CD4-positive, alpha-beta memory T cell (primary cell): ENCODE measurements around the gene PCDHGA6. TPM values are rescaled to one million over a fixed set of nuclear protein-coding genes. Genes with fewer than 3 reads are reported as not detected.
A peak's percentile ranks its signal among the peaks of the same experiment; 100 is the strongest.
"Not testable (repeated sequence)": the region's sequence is repeated elsewhere in the genome, so short reads cannot be mapped to it uniquely, and the experiment has no call there.

Experiments
- CTCF ChIA-PET: fragments of 350-600 bp; sonication (Branson Sonifier 250); formaldehyde crosslinking; loops from one replicate; lab custom pipeline; 2021; ENCODE audit warnings: inconsistent platforms; ENCODE audit not compliant: partially characterized antibody; lab: Charles Lee
- POLR2A ChIA-PET: fragments of 350-600 bp; sonication (Branson Sonifier 250); formaldehyde crosslinking; loops from one replicate; lab custom pipeline; 2021; ENCODE audit not compliant: partially characterized antibody; lab: Charles Lee
- DNase-seq, 5 donors: peaks; one replicate each; pipeline versions ENCODE4 v3.0.0 to v3.0.0-alpha.2; 2020 to 2022; ENCODE audit warnings: mixed read lengths in 1 of 5
- H3K27ac ChIP-seq: one replicate; pipeline ENCODE4 v1.7.0; 2013; ENCODE audit warnings: low read depth, low read length
- H3K27me3 ChIP-seq: 2 replicates; pipeline ENCODE4 v1.7.0; 2013; ENCODE audit warnings: mild to moderate bottlenecking, low read length, moderate library complexity; ENCODE audit not compliant: insufficient read depth
- H3K36me3 ChIP-seq: 2 replicates; pipeline ENCODE4 v1.7.0; 2013; ENCODE audit warnings: mild to moderate bottlenecking, low read length, moderate library complexity; ENCODE audit not compliant: insufficient read depth
- H3K4me1 ChIP-seq: 2 replicates; pipeline ENCODE4 v1.7.0; 2013; ENCODE audit warnings: mild to moderate bottlenecking, low read length, moderate library complexity; ENCODE audit not compliant: insufficient read depth
- H3K4me3 ChIP-seq, 2 donors: one replicate each; pipeline ENCODE4 v1.7.0; 2013; ENCODE audit warnings: low read length in 2 of 2, mild to moderate bottlenecking in 1 of 2
- H3K9me3 ChIP-seq, 2 donors: one replicate each; pipeline ENCODE4 v1.7.0; 2013; ENCODE audit warnings: low read length in 2 of 2, control low read depth in 1 of 2; ENCODE audit not compliant: control insufficient read depth in 1 of 2
- H3K27ac Mint-ChIP-seq, 7 donors: one replicate each; pipeline ENCODE4 v1.8.0; 2020 to 2021; ENCODE audit warnings: mixed read lengths in 7 of 7, mild to moderate bottlenecking in 6 of 7, inconsistent platforms in 3 of 7, moderate library complexity in 3 of 7
- H3K27me3 Mint-ChIP-seq, 2 donors: one replicate each; pipeline ENCODE4 v1.8.0; 2020 to 2021; ENCODE audit warnings: mixed read lengths in 2 of 2
- H3K36me3 Mint-ChIP-seq, 2 donors: one replicate each; pipeline ENCODE4 v1.8.0; 2020 to 2021; ENCODE audit warnings: mixed read lengths in 2 of 2, inconsistent platforms in 1 of 2, mild to moderate bottlenecking in 1 of 2
- H3K4me1 Mint-ChIP-seq, 4 donors: one replicate each; pipeline ENCODE4 v1.8.0; 2020 to 2021; ENCODE audit warnings: mixed read lengths in 4 of 4, mild to moderate bottlenecking in 1 of 4
- H3K4me3 Mint-ChIP-seq, 8 donors: one replicate each; pipeline ENCODE4 v1.8.0; 2020 to 2021; ENCODE audit warnings: mixed read lengths in 8 of 8, mild to moderate bottlenecking in 7 of 8, moderate library complexity in 6 of 8, inconsistent platforms in 3 of 8
- H3K9me3 Mint-ChIP-seq, 8 donors: one replicate each; pipeline ENCODE4 v1.8.0; 2020 to 2021; ENCODE audit warnings: mixed read lengths in 8 of 8, mild to moderate bottlenecking in 5 of 8, inconsistent platforms in 3 of 8, moderate library complexity in 1 of 8
- intact Hi-C: fragments of 100-400 bp; cut with micrococcal nuclease; formaldehyde crosslinking; loops from one replicate; pipeline ENCODE4 v1.15.1; 2023
- polyA plus RNA-seq, 2 donors: library from polyadenylated mRNA; unstranded; fragments of 300-500 nt; fragmentation: Illumina TruSeq; gene quantifications; one replicate each; pipeline ENCODE4 v1.2.3, GENCODE V29; 2021
- total RNA-seq, 2 experiments: library from RNA; stranded (reverse); gene quantifications; one replicate each; pipeline ENCODE4 v1.2.3, GENCODE V29; 2021

PCDHGA6 gene
- total and polyA plus RNA-seq, 4 experiments from 2014 or later, result 0.03 to 0.76 (median 0.50) TPM; not detected in 1

DNA sequence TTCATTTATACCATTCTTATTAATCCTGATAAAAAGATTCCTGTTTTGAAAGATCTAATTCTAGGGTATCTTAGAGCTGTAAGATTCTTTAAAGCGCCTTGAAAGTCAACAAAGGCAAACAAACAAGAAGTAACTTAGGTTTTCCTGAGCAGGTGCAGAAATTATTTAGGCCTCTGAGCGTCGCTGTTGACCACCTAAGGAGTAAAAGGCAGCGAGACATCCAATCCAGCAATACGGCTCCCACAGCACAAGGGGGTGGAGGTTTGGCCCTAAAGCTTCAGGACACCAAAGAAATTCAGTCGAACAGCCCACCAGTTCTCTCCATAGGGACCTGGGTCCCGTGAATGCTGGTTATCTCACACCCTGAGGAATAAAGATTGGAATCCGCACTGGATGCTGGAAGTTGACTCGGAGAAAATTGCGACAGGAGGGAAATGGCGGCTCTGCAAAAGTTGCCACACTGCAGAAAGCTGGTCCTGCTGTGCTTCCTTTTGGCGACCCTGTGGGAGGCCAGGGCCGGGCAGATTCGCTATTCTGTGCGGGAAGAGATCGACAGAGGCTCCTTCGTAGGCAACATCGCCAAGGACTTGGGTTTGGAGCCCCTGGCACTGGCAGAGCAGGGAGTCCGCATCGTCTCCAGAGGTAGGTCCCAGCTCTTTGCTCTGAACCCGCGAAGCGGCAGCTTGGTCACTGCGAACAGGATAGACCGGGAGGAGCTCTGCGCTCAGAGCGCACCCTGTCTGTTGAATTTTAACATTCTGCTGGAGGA, 35.0 kb upstream of the PCDHGA6 start, which contains the start of gene PCDHGA2:
Gene PCDHGA2 (plus strand): TSS at position 223 of the 769 bp plus-strand sequence.
- no peak within 1 kb of the TSS for H3K27ac ChIP-seq
- Mint-ChIP-seq H3K4me1 (peaks cover 0 to 3% (median 0%) of the 10 kb centered on the region in 4 donors), H3K36me3 (peaks cover 11 to 15% of the 10 kb centered on the region in 2 donors), H3K27me3 (peaks cover 47 to 52% of the 10 kb centered on the region in 2 donors), H3K27ac (peak within 1 kb of the TSS in 1 of 7 donors; percentile 61), H3K4me3 (peak within 1 kb of the TSS in 4 of 8 donors; percentile 35 to 65 (median 49)), H3K9me3 (peaks cover 3 to 89% (median 80%) of the 10 kb centered on the region in 8 donors)
- H3K4me1 ChIP-seq, result no peaks in the 10 kb centered on the region
- H3K4me3 ChIP-seq, result no peak within 1 kb of the TSS
- no peaks in the 10 kb centered on the region for H3K27me3 ChIP-seq
- no peaks in the 10 kb centered on the region for H3K36me3 ChIP-seq
- CTCF ChIA-PET, result interaction anchor here (1.0 to 1.1 kb wide), 2 partner anchors 9 to 12 kb away, joined by 3 to 4 read pairs; partner anchors contain the start of gene PCDHGA1
- POLR2A ChIA-PET, result no interaction called here
- no peak for DNase-seq
- H3K9me3 ChIP-seq, result peaks cover 0 to 8% of the 10 kb centered on the region in 2 donors
- intact Hi-C loops, result no loop called here

DNA sequence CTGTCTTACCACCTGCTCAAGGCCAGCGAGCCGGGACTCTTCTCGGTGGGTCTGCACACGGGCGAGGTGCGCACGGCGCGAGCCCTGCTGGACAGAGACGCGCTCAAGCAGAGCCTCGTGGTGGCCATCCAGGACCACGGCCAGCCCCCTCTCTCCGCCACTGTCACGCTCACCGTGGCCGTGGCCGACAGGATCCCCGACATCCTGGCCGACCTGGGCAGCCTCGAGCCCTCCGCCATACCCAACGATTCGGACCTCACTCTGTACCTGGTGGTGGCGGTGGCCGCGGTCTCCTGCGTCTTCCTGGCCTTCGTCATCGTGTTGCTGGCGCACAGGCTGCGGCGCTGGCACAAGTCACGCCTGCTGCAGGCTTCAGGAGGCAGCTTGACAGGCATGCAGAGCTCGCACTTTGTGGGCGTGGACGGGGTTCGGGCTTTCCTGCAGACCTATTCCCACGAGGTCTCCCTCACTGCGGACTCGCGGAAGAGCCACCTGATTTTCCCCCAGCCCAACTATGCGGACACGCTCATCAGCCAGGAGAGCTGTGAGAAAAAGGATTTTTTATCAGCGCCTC, 32.8 kb upstream of the PCDHGA6 start:
- H3K9me3 ChIP-seq, DNase-seq, H3K27me3 ChIP-seq, H3K4me3 ChIP-seq, H3K4me1 ChIP-seq, H3K36me3 ChIP-seq, CTCF ChIA-PET, intact Hi-C loops, H3K27ac Mint-ChIP-seq, POLR2A ChIA-PET, H3K27ac ChIP-seq, H3K4me1 Mint-ChIP-seq, H3K4me3 Mint-ChIP-seq: not testable (repeated sequence)
- Mint-ChIP-seq H3K27me3 (peaks cover 43 to 44% of the 10 kb centered on the region in 2 donors), H3K36me3 (peaks cover 14 to 17% of the 10 kb centered on the region in 2 donors), H3K9me3 (peaks cover 3 to 86% (median 79%) of the 10 kb centered on the region in 8 donors)

DNA sequence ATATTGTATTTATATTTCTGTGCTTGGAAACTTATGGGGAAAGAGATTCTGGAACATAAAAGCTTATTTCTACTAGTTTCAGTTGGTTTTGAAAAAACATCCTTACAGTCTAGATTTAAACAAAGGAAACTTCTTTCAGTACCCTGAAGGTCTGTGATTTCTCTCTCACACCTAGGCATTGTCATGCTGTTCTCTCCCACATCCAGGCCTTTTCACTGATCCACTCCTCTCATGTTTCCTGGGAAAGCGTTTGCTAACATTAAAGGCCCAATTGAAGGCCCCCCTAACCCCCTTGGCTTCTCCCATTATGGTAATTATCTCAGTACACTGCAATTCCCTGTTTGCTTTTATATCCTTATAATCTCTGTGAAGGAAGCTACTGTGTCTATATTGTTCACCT, 30.9 kb upstream of the PCDHGA6 start:
- H3K27me3 ChIP-seq, result no peaks in the 10 kb centered on the region

DNA sequence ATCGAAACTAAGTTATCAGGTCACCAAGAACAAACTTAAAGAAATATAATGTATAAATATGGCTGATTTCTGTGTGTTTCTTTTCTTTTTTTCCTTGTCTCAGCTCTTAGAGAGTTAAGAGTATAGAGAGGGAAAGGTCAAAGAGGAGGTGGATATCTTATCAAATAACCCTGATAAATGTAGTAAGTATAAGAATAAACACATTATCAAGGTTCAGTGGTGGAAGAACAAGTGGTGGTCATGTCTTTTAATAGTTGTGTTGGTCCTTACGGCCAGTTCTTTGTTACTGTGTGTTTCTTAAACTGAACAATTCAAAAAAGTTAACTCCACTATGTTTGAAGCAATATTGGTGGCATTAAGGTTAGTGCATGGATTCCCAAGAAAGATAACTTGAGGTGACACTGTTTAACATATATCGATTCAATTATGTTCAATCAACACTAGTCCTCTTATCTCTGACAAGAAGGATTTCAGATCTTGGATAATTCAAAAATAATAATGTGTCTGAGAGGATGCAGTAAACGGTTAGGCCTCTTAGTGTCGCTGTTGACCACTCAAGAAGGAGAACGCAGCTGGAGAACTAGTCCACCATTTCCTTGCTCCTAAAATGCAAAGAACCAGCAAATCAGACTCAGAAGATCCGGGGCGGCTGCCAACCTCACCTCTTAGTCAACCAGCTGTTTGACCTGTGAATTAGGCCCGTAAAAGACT, 30.3 kb upstream of the PCDHGA6 start, which contains the start of gene PCDHGA3:
Gene PCDHGA3 (plus strand): TSS at position 588 of the 711 bp plus-strand sequence. CDS start 205 bp downstream, outside the sequence.
- no peak within 1 kb of the TSS for H3K27ac Mint-ChIP-seq
- Histone ChIP-seq H3K27me3 (no peaks in the 10 kb centered on the region), H3K4me3 (no peak within 1 kb of the TSS), H3K27ac (no peak within 1 kb of the TSS), H3K36me3 (no peaks in the 10 kb centered on the region), H3K4me1 (no peaks in the 10 kb centered on the region), H3K9me3 (peaks cover 0 to 11% of the 10 kb centered on the region in 2 donors)
- ChIA-PET POLR2A (no interaction called here), CTCF (interaction anchor here (1.0 to 1.5 kb wide), 2 partner anchors 215 to 224 kb away, joined by 3 read pairs; no protein-coding TSS in a partner anchor)
- peak within 1 kb of the TSS in 7 of 8 donors; percentile 46 to 73 (median 71) for H3K4me3 Mint-ChIP-seq
- peaks cover 5 to 14% of the 10 kb centered on the region in 2 donors for H3K36me3 Mint-ChIP-seq
- H3K27me3 Mint-ChIP-seq, result peaks cover 33 to 35% of the 10 kb centered on the region in 2 donors
- peaks cover 0 to 3% (median 0%) of the 10 kb centered on the region in 4 donors for H3K4me1 Mint-ChIP-seq
- peak in 1 of 5 donors; percentile 24 for DNase-seq
- peaks cover 3 to 74% (median 67%) of the 10 kb centered on the region in 8 donors for H3K9me3 Mint-ChIP-seq
- intact Hi-C loops, result no loop called here

More for the DNA sequence above, 30.9 kb upstream of the PCDHGA6 start:
- Histone ChIP-seq H3K27ac (no peak overlapping the region), H3K36me3 (no peaks in the 10 kb centered on the region), H3K9me3 (peaks cover 0 to 11% of the 10 kb centered on the region in 2 donors), H3K4me3 (no peak overlapping the region), H3K4me1 (no peaks in the 10 kb centered on the region)
- Mint-ChIP-seq H3K27me3 (peaks cover 39 to 42% of the 10 kb centered on the region in 2 donors), H3K36me3 (peaks cover 9 to 17% of the 10 kb centered on the region in 2 donors), H3K4me3 (no peak overlapping the region), H3K27ac (no peak overlapping the region), H3K9me3 (peaks cover 3 to 78% (median 72%) of the 10 kb centered on the region in 8 donors), H3K4me1 (peaks cover 0 to 3% (median 0%) of the 10 kb centered on the region in 4 donors)
- DNase-seq, result no peak
- ChIA-PET POLR2A (no interaction called here), CTCF (no interaction called here)
- intact Hi-C loops, result no loop called here

GRCh38 chr5:141343953-141344463, 29.7 kb upstream of the PCDHGA6 start:
- no peak for DNase-seq
- Mint-ChIP-seq H3K4me3 (peak overlapping the region in 7 of 8 donors; percentile 46 to 73 (median 71)), H3K9me3 (peaks cover 3 to 73% (median 62%) of the 10 kb centered on the region in 8 donors), H3K27me3 (peaks cover 28 to 33% of the 10 kb centered on the region in 2 donors), H3K4me1 (peaks cover 0 to 3% (median 0%) of the 10 kb centered on the region in 4 donors), H3K36me3 (peaks cover 5 to 9% of the 10 kb centered on the region in 2 donors), H3K27ac (no peak overlapping the region)
- POLR2A ChIA-PET, result no interaction called here
- intact Hi-C loops, result no loop called here
- Histone ChIP-seq H3K4me3 (no peak overlapping the region), H3K9me3 (peaks cover 0 to 7% of the 10 kb centered on the region in 2 donors), H3K27me3 (no peaks in the 10 kb centered on the region), H3K27ac (no peak overlapping the region), H3K4me1 (no peaks in the 10 kb centered on the region), H3K36me3 (no peaks in the 10 kb centered on the region)
- CTCF ChIA-PET, result interaction anchor here (1.0 to 1.5 kb wide), 2 partner anchors 214 to 223 kb away, joined by 3 read pairs; no protein-coding TSS in a partner anchor

DNA sequence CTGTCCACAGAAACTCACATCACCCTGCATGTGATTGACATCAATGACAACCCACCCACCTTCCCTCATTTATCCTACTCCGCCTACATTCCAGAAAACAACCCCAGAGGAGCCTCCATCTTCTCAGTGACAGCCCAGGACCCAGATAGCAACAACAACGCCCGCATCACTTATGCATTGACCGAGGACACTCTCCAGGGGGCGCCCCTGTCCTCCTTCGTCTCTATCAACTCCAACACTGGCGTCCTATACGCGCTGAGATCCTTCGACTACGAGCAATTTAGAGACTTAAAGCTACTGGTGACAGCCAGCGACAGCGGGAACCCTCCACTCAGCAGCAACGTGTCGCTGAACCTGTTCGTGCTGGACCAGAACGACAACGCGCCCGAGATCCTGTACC, 28.4 kb upstream of the PCDHGA6 start:
- DNase-seq, result no peak
- Histone ChIP-seq H3K4me3 (no peak overlapping the region), H3K27me3 (no peaks in the 10 kb centered on the region), H3K27ac (no peak overlapping the region), H3K36me3 (no peaks in the 10 kb centered on the region), H3K4me1 (no peaks in the 10 kb centered on the region), H3K9me3 (peaks cover 0 to 3% of the 10 kb centered on the region in 2 donors)
- peaks cover 5 to 12% of the 10 kb centered on the region in 2 donors for H3K36me3 Mint-ChIP-seq
- H3K9me3 Mint-ChIP-seq, result peaks cover 3 to 72% (median 60%) of the 10 kb centered on the region in 8 donors
- H3K4me3 Mint-ChIP-seq, result peak overlapping the region in 1 of 8 donors; percentile 20
- peaks cover 30 to 38% of the 10 kb centered on the region in 2 donors for H3K27me3 Mint-ChIP-seq
- CTCF ChIA-PET, result no interaction called here
- H3K27ac Mint-ChIP-seq, result peak overlapping the region in 1 of 7 donors; percentile 51
- H3K4me1 Mint-ChIP-seq, result peaks cover 0 to 6% (median 2%) of the 10 kb centered on the region in 4 donors
- intact Hi-C loops, result no loop called here
- POLR2A ChIA-PET, result no interaction called here
